AG10803 (cell line): ENCODE results near the gene LDLRAD4.
A peak's percentile ranks its signal among the peaks of the same experiment; 100 is the strongest.
"Not testable (repeated sequence)": the region's sequence is repeated elsewhere in the genome, so short reads cannot be mapped to it uniquely, and the experiment has no call there.

Experiments used
- DNase-seq: peaks from one replicate; pipeline ENCODE4 v3.0.0; 2010; ENCODE audit warnings: low read depth
- H3K4me3 ChIP-seq: 2 replicates; pipeline ENCODE4 v1.5.1; 2011; ENCODE audit warnings: mild to moderate bottlenecking, low read length, control low read depth
- TF ChIP-seq, protein P1 (sequence below): conservative IDR thresholded peaks from 2 replicates; pipeline ENCODE4 v1.5.1; 2011; ENCODE audit warnings: mild to moderate bottlenecking, low read length, control low read depth, inconsistent platforms

LDLRAD4 gene

DNA sequence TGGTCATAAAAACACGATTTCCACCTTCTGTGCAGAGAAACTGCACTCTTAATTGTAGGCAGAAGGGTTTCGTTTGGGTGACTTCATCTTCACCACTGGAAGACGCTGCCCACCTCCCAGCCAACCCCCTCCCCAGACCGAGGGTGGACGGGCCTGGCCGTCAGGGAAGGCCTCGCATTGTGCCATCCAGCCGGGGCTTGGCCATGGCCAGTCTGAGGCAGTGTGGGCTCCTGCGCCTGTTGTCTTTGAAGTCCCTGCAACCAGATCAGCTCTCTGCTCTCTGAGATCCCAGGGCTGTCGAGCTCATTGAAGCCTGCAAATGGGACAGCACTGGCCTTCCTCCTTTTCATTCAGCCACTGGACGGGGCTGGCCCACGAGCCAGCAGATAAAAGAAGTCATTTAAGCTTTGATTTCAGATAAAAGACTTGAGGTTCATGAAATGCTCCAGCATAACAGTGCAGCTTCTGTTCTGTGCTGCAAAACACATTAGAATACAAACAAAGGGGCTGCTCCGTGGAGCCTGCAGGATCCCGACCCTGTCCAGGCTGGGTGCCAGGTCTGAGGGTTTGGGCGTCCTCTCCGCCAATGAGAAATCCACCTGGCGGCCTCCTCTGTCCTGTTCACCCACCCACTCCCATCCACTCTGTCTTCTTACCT is 253.5 kb downstream of the LDLRAD4 start:
- TF ChIP-seq, protein P1, sequence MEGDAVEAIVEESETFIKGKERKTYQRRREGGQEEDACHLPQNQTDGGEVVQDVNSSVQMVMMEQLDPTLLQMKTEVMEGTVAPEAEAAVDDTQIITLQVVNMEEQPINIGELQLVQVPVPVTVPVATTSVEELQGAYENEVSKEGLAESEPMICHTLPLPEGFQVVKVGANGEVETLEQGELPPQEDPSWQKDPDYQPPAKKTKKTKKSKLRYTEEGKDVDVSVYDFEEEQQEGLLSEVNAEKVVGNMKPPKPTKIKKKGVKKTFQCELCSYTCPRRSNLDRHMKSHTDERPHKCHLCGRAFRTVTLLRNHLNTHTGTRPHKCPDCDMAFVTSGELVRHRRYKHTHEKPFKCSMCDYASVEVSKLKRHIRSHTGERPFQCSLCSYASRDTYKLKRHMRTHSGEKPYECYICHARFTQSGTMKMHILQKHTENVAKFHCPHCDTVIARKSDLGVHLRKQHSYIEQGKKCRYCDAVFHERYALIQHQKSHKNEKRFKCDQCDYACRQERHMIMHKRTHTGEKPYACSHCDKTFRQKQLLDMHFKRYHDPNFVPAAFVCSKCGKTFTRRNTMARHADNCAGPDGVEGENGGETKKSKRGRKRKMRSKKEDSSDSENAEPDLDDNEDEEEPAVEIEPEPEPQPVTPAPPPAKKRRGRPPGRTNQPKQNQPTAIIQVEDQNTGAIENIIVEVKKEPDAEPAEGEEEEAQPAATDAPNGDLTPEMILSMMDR: no peak
- H3K4me3 ChIP-seq: no peak overlapping the region
- no peak for DNase-seq

- H3K4me3 ChIP-seq: no peak overlapping the region
- DNase-seq: no peak
- TF ChIP-seq, protein P1: no peak
Observed at GRCh38 chr18:13473751-13474150, 255.2 kb downstream of the LDLRAD4 start.

GRCh38 chr18:13474336-13474735 is 255.8 kb downstream of the LDLRAD4 start:
- H3K4me3 ChIP-seq: no peak overlapping the region
- TF ChIP-seq, protein P1: no peak
- DNase-seq: no peak

GRCh38 chr18:13474907-13475545 is 256.5 kb downstream of the LDLRAD4 start:
- DNase-seq: peak; percentile 20
- TF ChIP-seq, protein P1: no peak

GRCh38 chr18:13476312-13476711 is 257.8 kb downstream of the LDLRAD4 start:
- not testable (repeated sequence) for DNase-seq, H3K4me3 ChIP-seq

More at GRCh38 chr18:13474907-13475545, 256.5 kb downstream of the LDLRAD4 start:
- H3K4me3 ChIP-seq: no peak overlapping the region

DNA sequence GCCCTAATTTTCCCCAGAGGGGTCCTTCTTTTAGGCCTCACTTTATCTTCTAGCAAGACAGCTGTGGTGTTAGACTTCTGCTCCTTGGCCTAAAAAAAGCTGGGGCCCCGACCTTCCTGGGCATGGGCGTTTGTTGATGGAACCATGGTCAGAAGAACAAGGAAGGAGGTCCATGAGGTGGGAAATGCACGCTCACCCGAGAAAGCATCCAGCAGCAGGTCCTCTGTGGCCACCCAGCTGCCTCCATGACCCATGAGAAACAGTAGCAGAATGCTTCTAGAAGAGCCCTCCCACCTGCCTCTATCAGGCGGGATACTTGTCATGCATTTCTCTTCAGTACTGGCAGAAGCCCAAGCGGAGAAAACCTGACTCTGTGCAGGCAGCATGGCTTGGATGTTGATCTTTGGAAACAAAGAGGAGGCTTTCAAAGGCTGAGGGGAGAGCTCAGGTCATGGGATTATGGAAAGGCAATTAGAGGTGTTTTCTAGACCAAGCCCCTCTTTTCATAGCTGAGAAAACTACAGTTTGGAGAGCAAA is 258.7 kb downstream of the LDLRAD4 start:
- H3K4me3 ChIP-seq: no peak overlapping the region
- TF ChIP-seq, protein P1: no peak
- no peak for DNase-seq

DNA sequence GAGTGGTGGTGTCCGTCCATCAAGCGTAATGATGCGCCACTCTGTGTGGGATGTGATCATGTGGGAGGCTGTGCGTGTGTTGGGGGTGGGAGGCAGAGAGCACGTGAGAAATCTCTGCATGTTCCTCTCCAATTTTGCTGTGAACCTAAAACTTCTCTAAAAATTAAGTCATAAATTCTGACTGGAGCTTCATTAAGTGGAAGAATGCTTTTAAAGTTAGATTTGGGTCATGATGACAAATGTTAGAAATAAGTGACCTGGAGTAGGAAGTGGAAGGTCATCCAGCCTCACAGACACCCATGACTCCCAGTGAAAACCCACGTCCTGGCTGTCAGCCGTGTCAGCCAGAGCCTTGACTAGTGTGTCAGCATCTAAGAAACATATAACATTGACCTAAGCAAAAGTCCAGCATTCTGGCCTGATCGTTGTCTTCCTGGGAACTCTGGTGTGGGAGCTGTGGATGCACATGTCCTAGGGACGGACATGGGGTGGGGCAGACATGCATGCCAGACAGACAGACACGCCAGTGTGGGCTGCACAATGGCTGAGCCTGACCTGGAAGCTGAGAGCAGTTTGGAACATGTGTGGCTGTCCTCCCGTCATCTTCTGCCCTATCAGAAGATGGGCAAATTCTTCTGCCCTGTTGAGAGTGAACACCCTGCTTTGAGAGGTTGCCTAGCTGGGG is 262.2 kb downstream of the LDLRAD4 start:
- TF ChIP-seq, protein P1: no peak
- no peak for DNase-seq
- no peak overlapping the region for H3K4me3 ChIP-seq
